OCI-LY3 (cell line): ENCODE measurements around the gene LCN2.

Source experiments
- H2AFZ ChIP-seq: fragments of 200-600, 300-600 bp; shearing (Covaris generic); 2 replicates; pipeline ENCODE4 v1.6.0; 2014; ENCODE audit warnings: antibody characterized with exemption, low read depth, low read length
- H3K27ac ChIP-seq: fragments of 200-600, 300-600 bp; sonication (generic); 2 replicates; pipeline ENCODE4 v1.5.1; 2014; ENCODE audit warnings: mild to moderate bottlenecking, low read length, moderate library complexity, mixed read lengths
- H3K27me3 ChIP-seq: fragments of 200-600, 300-600 bp; sonication (generic); 2 replicates; pipeline ENCODE4 v1.6.1; 2014; ENCODE audit warnings: low read depth, low read length, mixed read lengths
- H3K36me3 ChIP-seq: fragments of 200-600, 300-600 bp; sonication (generic); replicated peaks from 2 replicates; pipeline ENCODE3; 2014; ENCODE audit warnings: low read depth, low read length, mixed read lengths
- H3K4me1 ChIP-seq: fragments of 300-600, 200-600 bp; sonication (generic); 2 replicates; pipeline ENCODE4 v1.6.1; 2014; ENCODE audit warnings: low read length, mixed read lengths
- H3K4me2 ChIP-seq: fragments of 200-600, 300-600 bp; sonication (generic); 2 replicates; pipeline ENCODE4 v1.6.1; 2014; ENCODE audit warnings: low read length, mixed read lengths
- H3K4me3 ChIP-seq: fragments of 300-600, 200-600 bp; sonication (generic); 2 replicates; pipeline ENCODE4 v1.5.1; 2014; ENCODE audit warnings: antibody characterized with exemption, mild to moderate bottlenecking, low read length, moderate library complexity
- H3K79me2 ChIP-seq: fragments of 300-600, 200-600 bp; shearing (Covaris generic); 2 replicates; pipeline ENCODE4 v1.6.1; 2014; ENCODE audit warnings: mild to moderate bottlenecking, low read length, mixed read lengths
- H3K9ac ChIP-seq: fragments of 300-600, 200-600 bp; shearing (Covaris generic); 2 replicates; pipeline ENCODE4 v1.6.0; 2014; ENCODE audit warnings: mild to moderate bottlenecking, low read length, moderate library complexity
- H3K9me3 ChIP-seq: fragments of 200-600, 300-600 bp; shearing (Covaris generic); 2 replicates; pipeline ENCODE4 v1.6.1; 2014; ENCODE audit warnings: low read length, mixed read lengths; ENCODE audit not compliant: insufficient read depth
- H4K20me1 ChIP-seq: fragments of 200-600, 300-600 bp; sonication (generic); 2 replicates; pipeline ENCODE4 v1.6.1; 2016; ENCODE audit warnings: low read length, mixed read lengths; ENCODE audit not compliant: insufficient read depth
- CTCF ChIP-seq: fragments of 200-600, 300-600 bp; sonication (generic); IDR thresholded peaks from 2 replicates; pipeline ENCODE4 v1.5.1; 2014; ENCODE audit warnings: antibody characterized with exemption, low read length, low read depth
- EZH2phosphoT487 ChIP-seq: fragments of 200-600 bp; shearing (Covaris generic); IDR thresholded peaks from 2 replicates; pipeline ENCODE4 v1.6.1; 2018; ENCODE audit warnings: antibody characterized with exemption, mixed run types, low read depth

LCN2 gene

GRCh38 chr9:128121466-128121810 lies 27.8 kb upstream of the LCN2 start:
- H3K27ac ChIP-seq: no peak overlapping the region
- H3K4me3 ChIP-seq: no peak overlapping the region
- no peak overlapping the region for H3K9ac ChIP-seq
- H3K27me3 ChIP-seq: no peaks in the 10 kb centered on the region
- peaks cover 23% of the 10 kb centered on the region for H3K79me2 ChIP-seq
- H3K4me2 ChIP-seq: no peak overlapping the region
- H3K36me3 ChIP-seq: peaks cover 24% of the 10 kb centered on the region
- peaks cover 6% of the 10 kb centered on the region; the same call in 1 of the 2 replicates for H4K20me1 ChIP-seq
- no peak for TF ChIP-seq EZH2phosphoT487
- TF ChIP-seq CTCF: no peak
- H2AFZ ChIP-seq: no peak overlapping the region
- H3K4me1 ChIP-seq: peaks cover 34% of the 10 kb centered on the region
- no peaks in the 10 kb centered on the region for H3K9me3 ChIP-seq

- Histone ChIP-seq H3K9ac (no peak overlapping the region), H3K27me3 (no peaks in the 10 kb centered on the region), H3K36me3 (peaks cover 21% of the 10 kb centered on the region), H3K4me1 (peaks cover 28% of the 10 kb centered on the region), H3K79me2 (peaks cover 30% of the 10 kb centered on the region), H3K4me2 (no peak overlapping the region), H3K9me3 (no peaks in the 10 kb centered on the region), H2AFZ (no peak overlapping the region), H3K4me3 (no peak overlapping the region), H4K20me1 (peaks cover 6% of the 10 kb centered on the region; the same call in 1 of the 2 replicates), H3K27ac (no peak overlapping the region)
- TF ChIP-seq CTCF (no peak), EZH2phosphoT487 (no peak)
Observed at GRCh38 chr9:128121924-128122808, 27.1 kb upstream of the LCN2 start.

GRCh38 chr9:128122809-128123175 lies 26.5 kb upstream of the LCN2 start:
- TF ChIP-seq CTCF (no peak), EZH2phosphoT487 (no peak)
- Histone ChIP-seq H3K4me2 (no peak overlapping the region), H3K27ac (no peak overlapping the region), H3K9me3 (no peaks in the 10 kb centered on the region), H3K4me1 (peaks cover 23% of the 10 kb centered on the region), H3K79me2 (peaks cover 37% of the 10 kb centered on the region), H3K27me3 (no peaks in the 10 kb centered on the region), H4K20me1 (peaks cover 6% of the 10 kb centered on the region; the same call in 1 of the 2 replicates), H3K9ac (no peak overlapping the region), H3K36me3 (peaks cover 21% of the 10 kb centered on the region), H3K4me3 (no peak overlapping the region), H2AFZ (no peak overlapping the region)

GRCh38 chr9:128123451-128124080 lies 25.7 kb upstream of the LCN2 start:
- H3K27ac ChIP-seq: no peak overlapping the region
- H3K9ac ChIP-seq: no peak overlapping the region
- TF ChIP-seq CTCF: no peak
- H3K9me3 ChIP-seq: no peaks in the 10 kb centered on the region
- H3K4me1 ChIP-seq: peaks cover 18% of the 10 kb centered on the region
- peaks cover 37% of the 10 kb centered on the region for H3K79me2 ChIP-seq
- no peak overlapping the region for H3K4me2 ChIP-seq
- no peak overlapping the region for H2AFZ ChIP-seq
- no peak overlapping the region for H3K4me3 ChIP-seq
- no peaks in the 10 kb centered on the region for H3K27me3 ChIP-seq
- H3K36me3 ChIP-seq: peaks cover 21% of the 10 kb centered on the region
- H4K20me1 ChIP-seq: peaks cover 6% of the 10 kb centered on the region; the same call in 1 of the 2 replicates
